Anterior cingulate cortex (tissue), 58 donors: ENCODE results near the gene PGA4.
"Not testable (repeated sequence)": the region's sequence is repeated elsewhere in the genome, so short reads cannot be mapped to it uniquely, and the experiment has no call there.

Source experiments
- DNase-seq, 58 donors: peaks; one replicate each; lab custom pipeline; 2025; lab: John Stamatoyannopoulos, UW

PGA4 gene

GRCh38 chr11:61245284-61245964, 23.3 kb downstream of the PGA4 start:
- not testable (repeated sequence) for DNase-seq

GRCh38 chr11:61248071-61248470, 25.9 kb downstream of the PGA4 start:
- not testable (repeated sequence) for DNase-seq

- not testable (repeated sequence) for DNase-seq
Measured at GRCh38 chr11:61249201-61249600, 27.1 kb downstream of the PGA4 start.

- not testable (repeated sequence) for DNase-seq
Measured at GRCh38 chr11:61250796-61251765, 28.9 kb downstream of the PGA4 start.

GRCh38 chr11:61252332-61252731, 30.2 kb downstream of the PGA4 start:
- not testable (repeated sequence) for DNase-seq

GRCh38 chr11:61254403-61255025, 32.4 kb downstream of the PGA4 start:
- peak in 41 of 58 donors; percentile 1 to 54 (median 22) for DNase-seq

GRCh38 chr11:61256710-61257482, 34.7 kb downstream of the PGA4 start:
- DNase-seq: no peak

- no peak for DNase-seq
Measured at GRCh38 chr11:61258546-61258945, 36.4 kb downstream of the PGA4 start.

- DNase-seq: no peak
Measured at GRCh38 chr11:61259363-61259762, 37.2 kb downstream of the PGA4 start.

GRCh38 chr11:61264371-61264770, 42.2 kb downstream of the PGA4 start:
- DNase-seq: no peak

GRCh38 chr11:61264795-61265194, 42.6 kb downstream of the PGA4 start:
- DNase-seq: no peak

GRCh38 chr11:61265357-61265756, 43.2 kb downstream of the PGA4 start:
- DNase-seq: no peak

- no peak for DNase-seq
Measured at GRCh38 chr11:61266602-61267001, 44.5 kb downstream of the PGA4 start.

GRCh38 chr11:61267437-61267841, 45.3 kb downstream of the PGA4 start:
- DNase-seq: no peak

GRCh38 chr11:61268588-61269250, 46.6 kb downstream of the PGA4 start:
- no peak for DNase-seq

- DNase-seq: no peak
Measured at GRCh38 chr11:61270354-61271076, 48.4 kb downstream of the PGA4 start.

GRCh38 chr11:61272731-61273130, 50.6 kb downstream of the PGA4 start:
- DNase-seq: no peak

- DNase-seq: peak in 41 of 58 donors; percentile 13 to 86 (median 50)
Measured at GRCh38 chr11:61273178-61274078, 51.3 kb downstream of the PGA4 start.
